Measurements from ENCODE around the gene MACROD2.

DNA sequence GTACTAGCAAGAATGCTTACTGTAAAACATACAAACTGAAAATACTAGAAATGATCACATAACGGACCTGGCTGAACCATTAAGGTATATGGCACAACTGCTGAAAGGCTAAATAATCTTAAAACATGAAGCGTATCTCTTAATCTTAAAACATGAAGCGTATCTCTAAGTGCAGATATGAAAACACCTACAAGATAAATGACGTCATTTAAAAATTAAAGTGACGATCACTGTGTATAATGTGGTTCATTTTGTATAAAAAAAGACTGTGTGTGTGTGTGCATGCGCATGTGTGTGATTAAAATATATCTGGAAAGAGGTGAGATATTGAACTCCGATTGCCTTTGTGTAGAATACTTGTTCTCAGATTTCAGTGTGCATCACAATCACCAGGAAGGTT is 1797.5 kb downstream of the MACROD2 start:
- TF ChIP-seq FOXA1 (IDR thresholded peaks at IDR 0.05) (no peak), EGR1 (IDR thresholded peaks at IDR 0.05; ENCODE audit: low read depth in 2 of 2) (no peak)
- TF ChIP-seq, protein P1, sequence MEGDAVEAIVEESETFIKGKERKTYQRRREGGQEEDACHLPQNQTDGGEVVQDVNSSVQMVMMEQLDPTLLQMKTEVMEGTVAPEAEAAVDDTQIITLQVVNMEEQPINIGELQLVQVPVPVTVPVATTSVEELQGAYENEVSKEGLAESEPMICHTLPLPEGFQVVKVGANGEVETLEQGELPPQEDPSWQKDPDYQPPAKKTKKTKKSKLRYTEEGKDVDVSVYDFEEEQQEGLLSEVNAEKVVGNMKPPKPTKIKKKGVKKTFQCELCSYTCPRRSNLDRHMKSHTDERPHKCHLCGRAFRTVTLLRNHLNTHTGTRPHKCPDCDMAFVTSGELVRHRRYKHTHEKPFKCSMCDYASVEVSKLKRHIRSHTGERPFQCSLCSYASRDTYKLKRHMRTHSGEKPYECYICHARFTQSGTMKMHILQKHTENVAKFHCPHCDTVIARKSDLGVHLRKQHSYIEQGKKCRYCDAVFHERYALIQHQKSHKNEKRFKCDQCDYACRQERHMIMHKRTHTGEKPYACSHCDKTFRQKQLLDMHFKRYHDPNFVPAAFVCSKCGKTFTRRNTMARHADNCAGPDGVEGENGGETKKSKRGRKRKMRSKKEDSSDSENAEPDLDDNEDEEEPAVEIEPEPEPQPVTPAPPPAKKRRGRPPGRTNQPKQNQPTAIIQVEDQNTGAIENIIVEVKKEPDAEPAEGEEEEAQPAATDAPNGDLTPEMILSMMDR (IDR thresholded peaks at IDR 0.05; ENCODE audit: low read depth, low read length, missing input control): no peak
- TF ChIP-seq, protein P2, sequence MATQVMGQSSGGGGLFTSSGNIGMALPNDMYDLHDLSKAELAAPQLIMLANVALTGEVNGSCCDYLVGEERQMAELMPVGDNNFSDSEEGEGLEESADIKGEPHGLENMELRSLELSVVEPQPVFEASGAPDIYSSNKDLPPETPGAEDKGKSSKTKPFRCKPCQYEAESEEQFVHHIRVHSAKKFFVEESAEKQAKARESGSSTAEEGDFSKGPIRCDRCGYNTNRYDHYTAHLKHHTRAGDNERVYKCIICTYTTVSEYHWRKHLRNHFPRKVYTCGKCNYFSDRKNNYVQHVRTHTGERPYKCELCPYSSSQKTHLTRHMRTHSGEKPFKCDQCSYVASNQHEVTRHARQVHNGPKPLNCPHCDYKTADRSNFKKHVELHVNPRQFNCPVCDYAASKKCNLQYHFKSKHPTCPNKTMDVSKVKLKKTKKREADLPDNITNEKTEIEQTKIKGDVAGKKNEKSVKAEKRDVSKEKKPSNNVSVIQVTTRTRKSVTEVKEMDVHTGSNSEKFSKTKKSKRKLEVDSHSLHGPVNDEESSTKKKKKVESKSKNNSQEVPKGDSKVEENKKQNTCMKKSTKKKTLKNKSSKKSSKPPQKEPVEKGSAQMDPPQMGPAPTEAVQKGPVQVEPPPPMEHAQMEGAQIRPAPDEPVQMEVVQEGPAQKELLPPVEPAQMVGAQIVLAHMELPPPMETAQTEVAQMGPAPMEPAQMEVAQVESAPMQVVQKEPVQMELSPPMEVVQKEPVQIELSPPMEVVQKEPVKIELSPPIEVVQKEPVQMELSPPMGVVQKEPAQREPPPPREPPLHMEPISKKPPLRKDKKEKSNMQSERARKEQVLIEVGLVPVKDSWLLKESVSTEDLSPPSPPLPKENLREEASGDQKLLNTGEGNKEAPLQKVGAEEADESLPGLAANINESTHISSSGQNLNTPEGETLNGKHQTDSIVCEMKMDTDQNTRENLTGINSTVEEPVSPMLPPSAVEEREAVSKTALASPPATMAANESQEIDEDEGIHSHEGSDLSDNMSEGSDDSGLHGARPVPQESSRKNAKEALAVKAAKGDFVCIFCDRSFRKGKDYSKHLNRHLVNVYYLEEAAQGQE (IDR thresholded peaks at IDR 0.05): no peak
- TF ChIP-seq, protein P3, sequence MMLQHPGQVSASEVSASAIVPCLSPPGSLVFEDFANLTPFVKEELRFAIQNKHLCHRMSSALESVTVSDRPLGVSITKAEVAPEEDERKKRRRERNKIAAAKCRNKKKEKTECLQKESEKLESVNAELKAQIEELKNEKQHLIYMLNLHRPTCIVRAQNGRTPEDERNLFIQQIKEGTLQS (IDR thresholded peaks at IDR 0.05): no peak

All from liver (tissue), 3 donors.